NCI-H345 (cell line): Measurements from ENCODE around the gene KIN.
A peak's percentile ranks its signal among the peaks of the same experiment; 100 is the strongest.
"Not testable (repeated sequence)": the region's sequence is repeated elsewhere in the genome, so short reads cannot be mapped to it uniquely, and the experiment has no call there.

Source experiments
- DNase-seq: peaks from one replicate; lab custom pipeline; 2025; lab: John Stamatoyannopoulos, UW

The KIN gene

GRCh38 chr10:7794251-7795026 lies 6.6 kb upstream of the KIN start:
- DNase-seq, result no peak

GRCh38 chr10:7792541-7792940 lies 4.7 kb upstream of the KIN start:
- DNase-seq, result no peak

GRCh38 chr10:7789390-7789789 lies 1.6 kb upstream of the KIN start:
- no peak for DNase-seq

GRCh38 chr10:7788639-7789286 lies 970 bp upstream of the KIN start:
- peak; percentile 34 for DNase-seq

- no peak for DNase-seq
Measured at GRCh38 chr10:7787150-7787856, 490 bp downstream of the KIN start.

- no peak for DNase-seq
Measured at GRCh38 chr10:7786430-7786829, 1.4 kb downstream of the KIN start.

GRCh38 chr10:7782194-7782593 lies 5.6 kb downstream of the KIN start:
- DNase-seq, result not testable (repeated sequence)

GRCh38 chr10:7776777-7777176 lies 11.0 kb downstream of the KIN start:
- no peak for DNase-seq

GRCh38 chr10:7773845-7774801 lies 13.7 kb downstream of the KIN start:
- DNase-seq, result peak; percentile 1

- DNase-seq, result no peak
Measured at GRCh38 chr10:7768417-7768816, 19.4 kb downstream of the KIN start.

GRCh38 chr10:7767209-7767608 lies 20.6 kb downstream of the KIN start:
- no peak for DNase-seq

GRCh38 chr10:7766241-7766640 lies 21.6 kb downstream of the KIN start:
- no peak for DNase-seq

GRCh38 chr10:7763929-7764328 lies 23.9 kb downstream of the KIN start:
- DNase-seq, result no peak

GRCh38 chr10:7756360-7756992 lies 31.3 kb downstream of the KIN start:
- DNase-seq, result no peak

- no peak for DNase-seq
Measured at GRCh38 chr10:7755103-7755502, 32.7 kb downstream of the KIN start.

- DNase-seq, result no peak
Measured at GRCh38 chr10:7752251-7752650, 35.5 kb downstream of the KIN start.

GRCh38 chr10:7750222-7750621 lies 37.6 kb downstream of the KIN start:
- no peak for DNase-seq

GRCh38 chr10:7748637-7749036 lies 39.2 kb downstream of the KIN start:
- DNase-seq, result not testable (repeated sequence)

- no peak for DNase-seq
Measured at GRCh38 chr10:7744307-7744706, 43.5 kb downstream of the KIN start.

GRCh38 chr10:7738536-7739407 lies 49.0 kb downstream of the KIN start:
- no peak for DNase-seq
